Endothelial cell (in vitro differentiated cells): ENCODE results near the gene ACOXL. TPM values are rescaled to one million over a fixed set of nuclear protein-coding genes. Genes with fewer than 3 reads are reported as not detected.

ENCODE experiments used
- DNase-seq: peaks from one replicate; pipeline ENCODE4 v3.0.0; 2021; ENCODE audit warnings: low spot score
- H3K27ac Mint-ChIP-seq: one replicate; pipeline ENCODE4 v1.8.0; 2021; ENCODE audit warnings: mixed read lengths, inconsistent platforms; ENCODE audit not compliant: unreplicated experiment
- H3K27me3 Mint-ChIP-seq: one replicate; pipeline ENCODE4 v1.8.0; 2021; ENCODE audit warnings: mild to moderate bottlenecking, moderate library complexity, mixed read lengths, inconsistent platforms; ENCODE audit not compliant: unreplicated experiment
- H3K36me3 Mint-ChIP-seq: one replicate; pipeline ENCODE4 v1.8.0; 2021; ENCODE audit warnings: mild to moderate bottlenecking, low read depth, mixed read lengths, inconsistent platforms; ENCODE audit not compliant: unreplicated experiment
- H3K4me1 Mint-ChIP-seq: one replicate; pipeline ENCODE4 v1.8.0; 2021; ENCODE audit warnings: mild to moderate bottlenecking, mixed read lengths, inconsistent platforms; ENCODE audit not compliant: unreplicated experiment
- H3K4me3 Mint-ChIP-seq: one replicate; pipeline ENCODE4 v1.8.0; 2021; ENCODE audit warnings: mild to moderate bottlenecking, mixed read lengths, inconsistent platforms; ENCODE audit not compliant: unreplicated experiment
- H3K9me3 Mint-ChIP-seq: one replicate; pipeline ENCODE4 v1.8.0; 2021; ENCODE audit warnings: mixed read lengths, inconsistent platforms; ENCODE audit not compliant: unreplicated experiment
- total RNA-seq: library from RNA; stranded (reverse); fragmentation: NEBNext Ultra II Directional; extraction: Animal tissue kit (Norgen Biotek cat#: 25700); gene quantifications from one replicate; pipeline ENCODE4 v1.2.1, GENCODE V29; 2021; ENCODE audit not compliant: unreplicated experiment
- TF ChIP-seq, protein P1 (sequence below): fragments of 200-600 bp; sonication (generic); IDR thresholded peaks from one replicate; pipeline ENCODE4 v1.5.0; 2021; ENCODE audit warnings: antibody characterized with exemption; ENCODE audit not compliant: unreplicated experiment

The ACOXL gene
- total RNA-seq, 1 donor from 2014 or later: 0.44 TPM

DNA sequence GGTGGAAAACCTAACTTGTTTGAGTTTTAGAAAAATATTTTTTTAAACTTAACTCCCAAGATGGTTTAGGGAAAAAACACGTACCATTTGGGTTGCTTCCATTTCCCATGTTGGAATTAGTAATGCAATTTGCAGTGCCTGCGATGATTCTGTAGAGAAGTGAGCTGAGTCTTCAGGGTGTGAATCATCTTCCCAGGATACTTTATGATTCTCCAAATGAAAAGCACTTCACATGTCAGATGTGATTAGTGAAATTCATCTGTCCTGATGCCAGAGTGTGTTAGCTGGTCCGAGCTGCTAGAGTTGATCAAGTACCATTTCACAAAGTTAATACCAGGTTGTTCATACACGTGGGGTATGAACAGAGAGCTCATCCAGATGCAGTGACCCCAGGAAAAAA is 59.1 kb downstream of the ACOXL start:
- no peak for DNase-seq
- H3K27ac Mint-ChIP-seq: no peak overlapping the region
- peaks cover 10% of the 10 kb centered on the region for H3K27me3 Mint-ChIP-seq
- H3K36me3 Mint-ChIP-seq: no peaks in the 10 kb centered on the region
- no peaks in the 10 kb centered on the region for H3K9me3 Mint-ChIP-seq
- H3K4me1 Mint-ChIP-seq: peaks cover 4% of the 10 kb centered on the region
- H3K4me3 Mint-ChIP-seq: no peak overlapping the region
- TF ChIP-seq, protein P1, sequence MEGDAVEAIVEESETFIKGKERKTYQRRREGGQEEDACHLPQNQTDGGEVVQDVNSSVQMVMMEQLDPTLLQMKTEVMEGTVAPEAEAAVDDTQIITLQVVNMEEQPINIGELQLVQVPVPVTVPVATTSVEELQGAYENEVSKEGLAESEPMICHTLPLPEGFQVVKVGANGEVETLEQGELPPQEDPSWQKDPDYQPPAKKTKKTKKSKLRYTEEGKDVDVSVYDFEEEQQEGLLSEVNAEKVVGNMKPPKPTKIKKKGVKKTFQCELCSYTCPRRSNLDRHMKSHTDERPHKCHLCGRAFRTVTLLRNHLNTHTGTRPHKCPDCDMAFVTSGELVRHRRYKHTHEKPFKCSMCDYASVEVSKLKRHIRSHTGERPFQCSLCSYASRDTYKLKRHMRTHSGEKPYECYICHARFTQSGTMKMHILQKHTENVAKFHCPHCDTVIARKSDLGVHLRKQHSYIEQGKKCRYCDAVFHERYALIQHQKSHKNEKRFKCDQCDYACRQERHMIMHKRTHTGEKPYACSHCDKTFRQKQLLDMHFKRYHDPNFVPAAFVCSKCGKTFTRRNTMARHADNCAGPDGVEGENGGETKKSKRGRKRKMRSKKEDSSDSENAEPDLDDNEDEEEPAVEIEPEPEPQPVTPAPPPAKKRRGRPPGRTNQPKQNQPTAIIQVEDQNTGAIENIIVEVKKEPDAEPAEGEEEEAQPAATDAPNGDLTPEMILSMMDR: no peak

DNA sequence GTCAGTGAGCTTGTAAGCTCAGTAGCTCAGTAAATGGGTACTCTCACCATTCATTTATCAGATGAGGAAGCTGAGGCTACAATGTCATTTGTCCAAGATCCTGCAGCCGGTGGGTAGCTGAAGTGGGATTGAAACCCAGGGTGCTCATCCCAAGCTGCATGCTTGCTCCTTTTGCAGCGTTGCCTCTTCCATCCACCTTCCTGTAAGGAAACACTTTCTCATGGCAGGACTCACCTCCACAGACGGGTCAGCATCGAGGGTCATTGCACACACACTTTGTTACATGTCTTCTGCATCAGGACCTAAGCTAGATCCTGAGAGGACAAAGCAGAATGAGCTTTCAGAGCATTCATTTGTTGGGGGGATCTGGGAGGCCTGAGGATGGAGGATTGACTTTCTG is 60.7 kb downstream of the ACOXL start:
- H3K27me3 Mint-ChIP-seq: peaks cover 12% of the 10 kb centered on the region
- H3K36me3 Mint-ChIP-seq: no peaks in the 10 kb centered on the region
- TF ChIP-seq, protein P1: no peak
- H3K27ac Mint-ChIP-seq: no peak overlapping the region
- H3K4me3 Mint-ChIP-seq: no peak overlapping the region
- DNase-seq: no peak
- H3K9me3 Mint-ChIP-seq: no peaks in the 10 kb centered on the region
- H3K4me1 Mint-ChIP-seq: peaks cover 4% of the 10 kb centered on the region

DNA sequence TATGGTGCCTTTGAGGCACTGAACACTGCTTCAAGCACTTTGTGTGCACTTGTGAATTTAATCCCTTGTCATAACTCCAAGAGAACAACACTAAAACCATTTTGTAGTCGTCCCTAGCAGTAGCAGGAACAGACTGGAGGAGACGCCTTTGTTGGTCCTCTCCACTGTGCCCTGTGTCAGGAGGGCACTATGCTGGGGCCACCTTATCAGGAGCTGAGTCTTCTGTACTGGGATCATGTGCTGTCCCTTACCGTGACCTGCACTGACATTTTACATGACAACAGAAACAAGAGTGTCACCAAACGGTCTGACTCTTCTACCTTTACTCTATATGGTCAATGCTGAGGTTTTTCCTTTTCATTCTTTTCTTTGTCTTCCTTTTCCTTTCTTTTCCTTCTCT is 62.0 kb downstream of the ACOXL start:
- Mint-ChIP-seq H3K4me1 (peaks cover 2% of the 10 kb centered on the region), H3K27me3 (peaks cover 12% of the 10 kb centered on the region), H3K9me3 (no peaks in the 10 kb centered on the region), H3K4me3 (no peak overlapping the region), H3K27ac (no peak overlapping the region), H3K36me3 (no peaks in the 10 kb centered on the region)
- TF ChIP-seq, protein P1: no peak
- DNase-seq: no peak

DNA sequence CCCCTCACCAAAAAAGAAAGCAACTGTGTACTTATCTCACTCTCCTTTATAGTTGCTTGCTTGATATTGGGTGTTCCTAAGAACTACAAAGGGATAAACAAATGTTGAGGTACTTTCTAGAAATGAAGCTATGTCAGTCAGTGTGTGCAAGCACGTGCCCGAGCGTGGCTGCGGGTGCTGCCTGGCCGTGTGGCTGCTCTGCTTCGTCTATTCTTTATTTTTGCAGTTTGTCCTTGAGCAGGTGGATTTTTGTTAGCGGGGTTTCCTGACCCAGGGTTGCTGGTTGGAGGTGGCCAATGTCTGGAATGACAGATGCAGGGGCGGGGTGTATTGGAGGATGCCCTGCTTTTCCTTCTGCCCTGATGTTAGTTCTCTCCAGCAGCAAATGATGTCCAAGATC is 62.6 kb downstream of the ACOXL start:
- peaks cover 2% of the 10 kb centered on the region for H3K4me1 Mint-ChIP-seq
- no peak overlapping the region for H3K4me3 Mint-ChIP-seq
- H3K27me3 Mint-ChIP-seq: peaks cover 12% of the 10 kb centered on the region
- no peaks in the 10 kb centered on the region for H3K9me3 Mint-ChIP-seq
- no peak for DNase-seq
- no peaks in the 10 kb centered on the region for H3K36me3 Mint-ChIP-seq
- H3K27ac Mint-ChIP-seq: no peak overlapping the region
- TF ChIP-seq, protein P1: no peak

DNA sequence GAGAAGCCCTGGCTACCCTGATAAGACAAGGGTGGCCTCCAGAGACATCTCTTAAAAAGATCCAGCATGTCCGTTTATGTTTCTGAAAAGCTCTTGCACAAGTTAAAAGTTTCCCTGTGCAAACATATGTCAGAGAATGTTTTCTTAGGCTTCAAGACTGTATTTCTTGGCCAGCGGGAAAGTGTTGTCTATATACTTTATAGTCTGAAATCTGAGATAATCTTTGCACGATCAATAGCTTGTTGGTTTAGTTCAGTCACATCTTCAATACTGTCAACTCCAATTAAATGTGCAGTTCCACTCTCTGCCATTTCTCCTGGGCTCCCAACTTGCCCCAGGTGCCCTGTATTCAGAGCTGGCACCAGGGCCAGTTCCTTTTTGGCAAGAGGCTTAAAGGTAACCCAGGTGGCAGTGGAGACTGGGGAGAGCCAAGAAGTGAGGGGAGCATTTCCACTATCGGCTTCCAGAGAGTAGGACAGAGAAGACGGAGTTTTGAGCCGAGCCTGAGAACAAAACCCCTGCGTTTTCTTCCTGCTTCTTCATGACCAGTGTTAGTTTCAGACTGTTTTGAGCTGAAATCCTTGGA is 64.4 kb downstream of the ACOXL start:
- Mint-ChIP-seq H3K4me3 (no peak overlapping the region), H3K27me3 (peaks cover 1% of the 10 kb centered on the region), H3K9me3 (no peaks in the 10 kb centered on the region), H3K27ac (no peak overlapping the region), H3K36me3 (no peaks in the 10 kb centered on the region), H3K4me1 (peaks cover 8% of the 10 kb centered on the region)
- no peak for DNase-seq
- TF ChIP-seq, protein P1: no peak
